HCT116 (cell line): ENCODE measurements around the gene NDUFS5.

Source experiments
- POLR2A ChIP-seq: IDR thresholded peaks from 2 replicates; pipeline ENCODE4 v1.7.0; 2011; ENCODE audit warnings: borderline replicate concordance; ENCODE audit not compliant: insufficient read depth, insufficient read length; ENCODE audit errors: extremely low read depth
- TF ChIP-seq, protein P1 (sequence below), 3 experiments: fragments of 200-600 bp in 1 of 3; sonication (generic) in 1 of 3; IDR thresholded peaks in 2 of 3; conservative IDR thresholded peaks in 1 of 3; 2 replicates each; pipeline ENCODE4 v1.5.1; 2012 to 2017; ENCODE audit warnings: low read depth in 2 of 3, low read length in 2 of 3, antibody characterized with exemption in 1 of 3, borderline replicate concordance in 1 of 3, control low read depth in 1 of 3, mild to moderate bottlenecking in 1 of 3, mixed read lengths in 1 of 3, mixed run types in 1 of 3, moderate library complexity in 1 of 3; ENCODE audit not compliant: insufficient read depth in 1 of 3

DNA sequence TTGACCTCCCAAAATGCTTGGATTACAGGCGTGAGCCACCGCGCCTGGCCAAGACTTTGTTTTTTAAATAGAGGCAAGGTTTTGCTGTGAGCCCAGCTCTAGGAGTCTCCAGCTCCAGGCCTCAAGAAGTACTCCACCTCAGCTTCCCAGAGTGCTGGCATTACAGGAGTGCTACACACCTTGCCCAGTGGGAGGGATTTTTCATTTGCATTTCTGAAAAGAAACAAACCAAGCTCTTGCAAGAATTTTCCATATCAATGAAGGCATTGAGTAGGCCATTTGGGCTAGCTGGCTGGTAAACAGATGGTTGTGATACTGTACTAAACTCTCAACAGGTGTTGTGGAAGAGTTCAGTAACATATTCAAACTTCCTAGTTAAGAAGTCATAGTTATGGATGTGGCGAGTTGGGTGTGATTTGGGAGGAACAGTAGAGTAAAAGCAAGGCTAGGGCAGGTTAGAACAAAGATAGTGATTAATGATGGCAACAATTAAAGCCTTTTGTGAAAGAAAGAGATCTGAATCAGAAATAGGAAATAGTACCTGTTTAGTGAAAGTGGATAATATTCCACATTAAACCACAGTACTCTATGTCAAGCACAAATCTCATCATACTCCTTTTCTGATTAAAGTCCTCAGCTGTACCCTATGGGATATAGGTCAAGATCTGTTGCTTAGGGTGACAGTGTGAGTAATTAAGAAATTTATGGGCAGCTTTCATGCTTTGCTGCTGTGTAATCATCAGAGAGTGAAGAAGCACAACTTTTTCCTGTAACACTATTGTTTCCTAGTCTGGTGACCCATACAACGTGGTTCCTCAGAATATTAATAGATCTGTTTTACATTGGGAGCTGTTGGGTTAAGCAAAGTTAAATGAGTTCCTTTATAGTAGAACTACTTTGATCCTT lies 24.4 kb upstream of the NDUFS5 start:
- no peak for TF ChIP-seq POLR2A
- TF ChIP-seq, protein P1, sequence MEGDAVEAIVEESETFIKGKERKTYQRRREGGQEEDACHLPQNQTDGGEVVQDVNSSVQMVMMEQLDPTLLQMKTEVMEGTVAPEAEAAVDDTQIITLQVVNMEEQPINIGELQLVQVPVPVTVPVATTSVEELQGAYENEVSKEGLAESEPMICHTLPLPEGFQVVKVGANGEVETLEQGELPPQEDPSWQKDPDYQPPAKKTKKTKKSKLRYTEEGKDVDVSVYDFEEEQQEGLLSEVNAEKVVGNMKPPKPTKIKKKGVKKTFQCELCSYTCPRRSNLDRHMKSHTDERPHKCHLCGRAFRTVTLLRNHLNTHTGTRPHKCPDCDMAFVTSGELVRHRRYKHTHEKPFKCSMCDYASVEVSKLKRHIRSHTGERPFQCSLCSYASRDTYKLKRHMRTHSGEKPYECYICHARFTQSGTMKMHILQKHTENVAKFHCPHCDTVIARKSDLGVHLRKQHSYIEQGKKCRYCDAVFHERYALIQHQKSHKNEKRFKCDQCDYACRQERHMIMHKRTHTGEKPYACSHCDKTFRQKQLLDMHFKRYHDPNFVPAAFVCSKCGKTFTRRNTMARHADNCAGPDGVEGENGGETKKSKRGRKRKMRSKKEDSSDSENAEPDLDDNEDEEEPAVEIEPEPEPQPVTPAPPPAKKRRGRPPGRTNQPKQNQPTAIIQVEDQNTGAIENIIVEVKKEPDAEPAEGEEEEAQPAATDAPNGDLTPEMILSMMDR (IDR thresholded peaks at IDR 0.05 in 2 of 3, conservative IDR thresholded peaks at IDR 0.05 in 1 of 3; ENCODE audit: borderline replicate concordance in 1 of 3, insufficient read depth in 1 of 3, low read depth in 2 of 3, low read length in 2 of 3) = no peak
